Spinal cord (tissue), 10 donors: ENCODE results near the gene TRPC6. TPM values are rescaled to one million over a fixed set of nuclear protein-coding genes. Genes with fewer than 3 reads are reported as not detected.
"Not testable (repeated sequence)": the region's sequence is repeated elsewhere in the genome, so short reads cannot be mapped to it uniquely, and the experiment has no call there.

Experiments
- DNase-seq, 6 donors: peaks; one replicate each; pipeline versions ENCODE4 v3.0.0 to v3.0.0-alpha.2; 2013 to 2015; ENCODE audit warnings: low spot score in 6 of 6, low read depth in 4 of 6
- H3K27ac ChIP-seq: one replicate; pipeline ENCODE4 v1.5.1; 2013; ENCODE audit warnings: low read depth, low read length, control low read depth
- H3K27me3 ChIP-seq: one replicate; pipeline ENCODE4 v1.6.1; 2013; ENCODE audit warnings: low read length; ENCODE audit not compliant: control insufficient read depth, insufficient read depth
- H3K36me3 ChIP-seq: one replicate; pipeline ENCODE4 v1.6.1; 2013; ENCODE audit warnings: low read length; ENCODE audit not compliant: control insufficient read depth, insufficient read depth
- H3K4me1 ChIP-seq: one replicate; pipeline ENCODE4 v1.6.1; 2013; ENCODE audit warnings: low read length; ENCODE audit not compliant: control insufficient read depth, insufficient read depth
- H3K4me3 ChIP-seq: one replicate; pipeline ENCODE4 v1.5.1; 2013; ENCODE audit warnings: low read depth, low read length, control low read depth
- H3K9me3 ChIP-seq: one replicate; pipeline ENCODE4 v1.6.1; 2013; ENCODE audit warnings: low read length; ENCODE audit not compliant: control insufficient read depth, insufficient read depth
- WGBS: methylation state at CpG from one replicate; pipeline ENCODE4 v1.1.5; 2013; ENCODE audit warnings: missing lambda C conversion rate; ENCODE audit not compliant: insufficient coverage; 5-methylcytosine and 5-hydroxymethylcytosine counted together
- polyA plus RNA-seq, 2 donors: library from polyadenylated mRNA; unstranded; fragments of 120-200 nt; gene quantifications; one replicate each; pipeline ENCODE4 v1.2.1, GENCODE V29; 2013; ENCODE audit not compliant: insufficient read length in 2 of 2
- total RNA-seq, 2 donors: library from RNA; depleted of rRNA in 1 of 2; stranded (reverse); fragments of 120-200 nt in 1 of 2; fragments of >200 nt in 1 of 2; gene quantifications; one replicate each; pipeline versions ENCODE4 v1.2.3 to v1.2.4, GENCODE V29; 2013 to 2014
- donor health status: healthy.

The TRPC6 gene
- total and polyA plus RNA-seq, 4 donors = 3.5 to 9.8 (median 5.0) TPM

DNA sequence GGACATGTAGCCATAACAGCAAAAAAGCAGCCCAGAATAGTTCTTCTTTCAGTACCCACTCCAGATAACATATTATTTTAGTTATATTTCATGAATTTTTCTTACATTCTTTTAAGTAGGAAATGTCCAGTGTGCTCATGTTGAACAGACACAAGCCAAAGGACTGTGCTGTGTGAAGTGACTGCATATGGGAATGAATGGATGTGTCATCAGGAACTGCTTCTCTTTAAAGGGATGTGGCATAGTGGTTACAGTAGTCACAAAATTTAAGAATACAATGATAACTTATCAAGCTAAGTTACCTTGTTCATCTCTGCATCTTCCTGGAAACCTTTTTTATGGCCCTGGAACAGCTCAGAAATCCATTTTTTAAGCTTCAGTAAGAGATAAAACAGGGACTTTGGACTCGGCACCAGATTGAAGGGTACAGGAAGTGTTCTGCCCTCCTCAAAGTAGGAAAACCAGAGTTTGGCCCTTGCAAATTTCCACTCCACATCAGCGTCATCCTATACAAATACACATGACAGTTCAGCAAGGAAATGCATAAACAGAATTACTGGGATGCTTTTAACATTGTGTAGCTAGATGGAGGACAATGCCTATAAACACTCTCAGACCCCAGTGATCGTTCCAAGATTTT, 112.8 kb downstream of the TRPC6 start:
- Histone ChIP-seq H3K36me3 (no peaks in the 10 kb centered on the region), H3K27ac (no peak overlapping the region), H3K9me3 (no peaks in the 10 kb centered on the region), H3K27me3 (no peaks in the 10 kb centered on the region), H3K4me1 (peaks cover 4% of the 10 kb centered on the region), H3K4me3 (no peak overlapping the region)
- DNase-seq = no peak
- 80% methylated on average over 1 of the region's 3 CpGs for WGBS

DNA sequence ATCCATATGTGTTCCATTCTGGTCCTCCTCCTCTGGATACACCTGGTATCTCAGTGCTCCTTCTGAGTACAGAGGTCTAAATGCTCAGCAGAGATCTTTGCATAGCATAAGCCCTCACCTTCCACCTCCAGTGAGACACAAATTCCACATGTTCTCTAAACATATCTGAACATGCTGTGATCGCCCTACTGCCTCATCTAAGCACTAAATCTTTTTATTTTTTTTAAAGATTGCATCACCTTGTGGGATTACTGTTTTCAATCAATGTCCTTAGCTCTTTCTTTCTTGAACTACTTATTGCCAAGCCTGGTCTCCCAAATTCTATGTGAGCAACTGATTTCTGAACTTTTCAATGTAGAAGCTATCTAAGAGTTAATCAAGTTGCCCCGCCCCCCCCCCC, 113.4 kb downstream of the TRPC6 start:
- H3K4me3 ChIP-seq = no peak overlapping the region
- H3K27me3 ChIP-seq = no peaks in the 10 kb centered on the region
- DNase-seq = no peak
- WGBS = 67% methylated on average over 1 of the region's 2 CpGs
- peaks cover 4% of the 10 kb centered on the region for H3K4me1 ChIP-seq
- H3K9me3 ChIP-seq = no peaks in the 10 kb centered on the region
- H3K27ac ChIP-seq = no peak overlapping the region
- H3K36me3 ChIP-seq = no peaks in the 10 kb centered on the region

DNA sequence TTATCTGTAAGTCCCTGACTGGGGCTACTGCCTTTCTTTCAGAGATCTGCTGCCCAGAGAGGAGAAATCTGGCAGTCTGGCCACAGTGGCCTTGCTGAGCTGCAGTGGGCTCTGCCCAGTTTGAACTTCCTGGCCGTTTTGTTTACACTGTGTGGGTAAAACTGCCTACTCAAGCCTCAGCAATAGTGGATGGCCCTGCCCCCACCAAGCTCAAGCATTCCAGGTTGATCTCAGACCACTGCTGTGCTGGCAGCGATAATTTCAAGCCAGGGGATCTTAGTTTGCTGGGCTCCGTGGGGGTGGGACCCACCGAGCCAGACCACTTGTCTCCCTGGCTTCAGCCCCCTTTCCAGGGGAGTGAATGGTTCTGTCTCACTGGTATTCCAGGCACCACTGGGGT, 117.5 kb downstream of the TRPC6 start:
- Histone ChIP-seq H3K4me3 (no peak overlapping the region), H3K4me1 (peaks cover 4% of the 10 kb centered on the region), H3K27ac (no peak overlapping the region), H3K27me3 (no peaks in the 10 kb centered on the region), H3K9me3 (no peaks in the 10 kb centered on the region), H3K36me3 (no peaks in the 10 kb centered on the region)
- no peak for DNase-seq
- 30% methylated on average over 4 of the region's 4 CpGs for WGBS

DNA sequence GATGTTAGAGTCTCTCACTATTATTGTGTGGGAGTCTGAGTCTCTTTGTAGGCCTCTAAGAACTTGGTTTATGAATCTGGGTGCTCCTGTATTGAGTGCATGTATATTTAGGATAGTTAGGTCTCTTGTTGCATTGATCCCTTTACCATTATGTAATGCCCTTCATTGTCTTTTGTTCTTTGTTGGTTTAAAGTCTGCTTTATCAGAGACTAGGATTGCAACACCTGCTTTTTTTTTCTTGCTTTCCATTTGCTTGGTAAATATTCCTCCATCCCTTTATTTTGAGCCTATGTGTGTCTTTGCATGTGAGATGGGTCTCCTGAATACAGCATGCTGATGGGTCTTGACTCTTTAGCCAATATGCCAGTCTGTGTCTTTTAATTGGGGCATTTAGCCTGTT, 119.4 kb downstream of the TRPC6 start:
- H3K27me3 ChIP-seq, H3K27ac ChIP-seq, H3K4me1 ChIP-seq, H3K36me3 ChIP-seq, DNase-seq, H3K9me3 ChIP-seq, H3K4me3 ChIP-seq: not testable (repeated sequence)

DNA sequence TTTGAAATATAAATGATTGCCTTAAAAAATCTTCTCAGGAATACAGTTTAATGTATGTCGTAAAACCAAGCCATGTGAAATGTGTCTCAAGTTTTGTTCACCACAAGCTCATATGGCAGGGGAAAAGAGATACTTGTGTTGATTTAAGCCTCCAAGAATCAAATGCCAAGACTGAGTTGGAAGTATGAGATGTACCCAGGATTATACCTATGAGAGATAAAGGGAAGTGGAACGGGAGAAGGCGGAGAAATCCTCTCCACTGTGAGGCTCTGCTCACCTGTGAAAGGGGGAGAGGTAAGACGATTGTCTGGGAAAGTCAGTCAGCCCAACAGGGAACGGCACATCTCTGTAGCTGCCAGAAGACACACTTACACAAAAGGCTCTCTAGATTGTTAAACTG, 124.8 kb downstream of the TRPC6 start:
- Histone ChIP-seq H3K9me3 (no peaks in the 10 kb centered on the region), H3K36me3 (no peaks in the 10 kb centered on the region), H3K4me3 (no peak overlapping the region), H3K27me3 (no peaks in the 10 kb centered on the region), H3K4me1 (no peaks in the 10 kb centered on the region), H3K27ac (no peak overlapping the region)
- no peak for DNase-seq
- 96% methylated on average over 3 of the region's 5 CpGs for WGBS

DNA sequence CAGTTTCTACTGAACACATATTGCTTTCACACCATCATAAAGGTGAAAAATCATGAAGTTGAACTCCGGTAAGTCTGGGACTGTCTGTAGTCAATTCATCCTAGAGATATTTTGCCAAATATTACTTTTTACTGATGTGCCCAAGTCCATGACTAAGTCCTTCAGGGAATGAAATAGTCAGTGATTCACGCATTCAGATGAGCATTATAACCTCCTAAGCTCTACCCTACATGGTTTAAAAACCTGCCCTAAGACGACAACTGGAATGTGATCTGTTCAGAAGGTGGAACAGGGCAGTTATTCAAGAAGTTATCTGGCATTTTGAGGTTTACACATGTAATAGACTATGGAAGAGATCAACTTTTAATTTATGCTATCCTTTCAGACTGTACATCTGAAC, 125.6 kb downstream of the TRPC6 start:
- Histone ChIP-seq H3K27me3 (no peaks in the 10 kb centered on the region), H3K4me1 (no peaks in the 10 kb centered on the region), H3K36me3 (no peaks in the 10 kb centered on the region), H3K27ac (no peak overlapping the region), H3K4me3 (no peak overlapping the region), H3K9me3 (no peaks in the 10 kb centered on the region)
- no peak for DNase-seq
- WGBS = no CpG with 5 or more reads among the region's 3 CpGs

DNA sequence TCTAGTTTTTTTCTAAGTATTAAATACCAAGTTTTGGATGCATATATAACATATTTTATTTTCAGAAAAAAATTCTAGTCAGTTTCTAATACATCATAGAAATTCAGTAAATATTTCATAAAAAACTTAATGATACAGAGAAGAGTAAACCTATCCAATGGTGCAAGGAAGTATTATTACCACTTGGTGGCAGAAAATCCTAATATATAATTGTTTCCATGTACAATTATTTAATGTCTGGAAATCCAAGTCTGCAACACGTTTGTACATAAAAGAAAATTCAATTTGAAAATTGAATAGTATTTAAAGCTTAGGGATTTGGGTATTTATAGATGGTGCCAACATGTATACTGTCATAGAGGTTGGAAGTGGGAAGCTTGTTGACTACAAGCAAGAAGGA, 127.0 kb downstream of the TRPC6 start:
- no peaks in the 10 kb centered on the region for H3K27me3 ChIP-seq
- H3K36me3 ChIP-seq = no peaks in the 10 kb centered on the region
- no peaks in the 10 kb centered on the region for H3K4me1 ChIP-seq
- peak in 3 of 6 donors; percentile 15 to 83 (median 39) for DNase-seq
- no peaks in the 10 kb centered on the region for H3K9me3 ChIP-seq
- H3K27ac ChIP-seq = no peak overlapping the region
- no CpG with 5 or more reads among the region's 1 CpG for WGBS
- H3K4me3 ChIP-seq = no peak overlapping the region

DNA sequence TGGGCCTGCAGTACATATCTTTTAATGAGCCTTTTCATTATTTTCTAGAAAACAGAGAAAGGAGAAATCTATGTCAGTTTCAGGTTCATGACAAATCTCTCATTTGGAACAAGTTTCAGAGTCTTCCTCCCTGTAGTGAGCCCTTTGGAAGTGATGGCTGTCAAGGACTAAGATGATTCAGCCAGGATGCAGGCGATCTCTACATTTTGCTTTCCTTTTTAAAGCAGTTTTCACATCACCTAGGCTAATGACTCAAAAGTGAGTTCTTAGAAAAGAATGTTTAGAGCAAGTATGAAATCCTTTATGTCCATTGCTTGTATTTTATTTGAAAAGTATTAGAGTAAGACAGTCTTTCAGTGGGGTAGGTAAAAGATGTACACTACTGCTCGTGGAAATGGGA, 130.1 kb downstream of the TRPC6 start:
- Histone ChIP-seq H3K9me3 (no peaks in the 10 kb centered on the region), H3K27ac (no peak overlapping the region), H3K4me1 (no peaks in the 10 kb centered on the region), H3K36me3 (no peaks in the 10 kb centered on the region), H3K4me3 (no peak overlapping the region), H3K27me3 (no peaks in the 10 kb centered on the region)
- no CpG with 5 or more reads among the region's 2 CpGs for whole genome bisulfite sequencing
- no peak for DNase-seq

DNA sequence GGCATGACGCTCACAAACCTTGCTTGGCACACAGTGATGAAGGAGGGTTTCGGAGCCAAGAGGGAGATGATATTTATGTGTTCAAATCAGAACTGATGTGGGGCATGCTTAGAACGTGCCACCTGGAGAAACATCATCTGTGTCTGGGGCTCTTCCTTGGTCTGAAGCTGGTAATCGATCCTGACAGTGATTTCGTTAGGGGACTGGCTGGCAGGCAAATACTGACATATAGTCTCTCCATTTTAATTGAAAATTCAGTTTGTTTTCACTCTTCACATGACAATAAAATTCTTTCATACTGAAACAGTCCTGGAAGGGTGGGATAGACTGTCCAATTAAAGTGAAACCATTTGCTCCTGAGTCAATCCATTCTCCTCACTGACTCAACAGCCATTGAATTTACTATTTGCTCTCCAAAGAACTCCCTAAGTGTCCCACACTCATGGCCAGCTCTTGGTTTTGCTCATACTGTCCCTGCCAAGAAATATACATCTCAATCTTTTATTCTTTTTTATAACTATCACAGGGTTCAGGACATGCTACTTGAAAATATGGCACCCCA, 134.8 kb downstream of the TRPC6 start:
- WGBS = 100% methylated on average over 2 of the region's 5 CpGs
- Histone ChIP-seq H3K4me1 (no peaks in the 10 kb centered on the region), H3K27me3 (no peaks in the 10 kb centered on the region), H3K9me3 (no peaks in the 10 kb centered on the region), H3K36me3 (no peaks in the 10 kb centered on the region), H3K4me3 (no peak overlapping the region), H3K27ac (no peak overlapping the region)
- no peak for DNase-seq

DNA sequence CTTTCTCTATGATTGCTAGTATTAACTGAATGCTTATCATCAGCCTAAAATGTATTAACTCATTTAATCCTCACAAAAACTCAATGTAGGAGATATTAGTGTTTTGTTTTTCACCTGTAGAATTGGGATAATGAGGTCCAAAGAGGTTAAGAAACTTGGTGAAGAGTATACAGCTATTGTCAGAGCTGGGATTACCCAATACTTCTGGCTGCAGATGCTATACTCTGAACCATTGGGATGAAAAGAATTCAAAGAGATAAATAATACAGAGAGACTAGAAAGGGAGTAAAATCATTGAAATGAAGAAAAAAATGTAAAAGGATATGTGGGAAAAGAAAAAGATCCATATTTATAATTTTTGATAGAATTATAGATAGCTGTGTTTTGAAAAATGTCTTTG, 137.1 kb downstream of the TRPC6 start:
- H3K36me3 ChIP-seq = no peaks in the 10 kb centered on the region
- no peak for DNase-seq
- no peaks in the 10 kb centered on the region for H3K9me3 ChIP-seq
- H3K4me1 ChIP-seq = no peaks in the 10 kb centered on the region
- H3K4me3 ChIP-seq = no peak overlapping the region
- no peak overlapping the region for H3K27ac ChIP-seq
- H3K27me3 ChIP-seq = no peaks in the 10 kb centered on the region
